ENCODE data around the gene TMED6. TPM values are rescaled to one million over a fixed set of nuclear protein-coding genes. Genes with fewer than 3 reads are reported as not detected.
"Not testable (repeated sequence)": the region's sequence is repeated elsewhere in the genome, so short reads cannot be mapped to it uniquely, and the experiment has no call there.

The TMED6 gene
- total RNA-seq, 2 donors from 2014 or later: not detected

DNA sequence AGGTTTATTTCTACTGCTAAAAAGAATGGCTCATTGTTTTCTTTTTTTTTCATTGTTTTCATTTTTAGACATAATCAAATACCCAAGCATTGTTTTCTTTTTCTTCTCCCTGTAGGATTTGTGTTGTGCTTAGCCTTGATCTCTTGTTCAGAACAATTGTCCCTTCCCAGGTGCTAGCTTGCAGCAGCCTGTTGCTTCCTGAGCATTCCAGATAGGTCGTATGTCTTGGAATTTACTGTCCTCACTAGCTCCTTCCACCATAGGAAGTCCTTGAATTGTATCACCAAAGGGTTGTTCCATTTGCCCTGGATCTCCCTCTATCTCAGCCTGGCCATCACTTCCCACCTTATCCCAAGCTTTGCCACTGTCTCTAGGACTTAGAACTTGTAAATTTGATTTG is 50.4 kb downstream of the TMED6 start:
- no peak overlapping the region for H3K27ac ChIP-seq
- H3K27me3 ChIP-seq: no peaks in the 10 kb centered on the region
- H3K36me3 ChIP-seq: peaks cover 17% of the 10 kb centered on the region

DNA sequence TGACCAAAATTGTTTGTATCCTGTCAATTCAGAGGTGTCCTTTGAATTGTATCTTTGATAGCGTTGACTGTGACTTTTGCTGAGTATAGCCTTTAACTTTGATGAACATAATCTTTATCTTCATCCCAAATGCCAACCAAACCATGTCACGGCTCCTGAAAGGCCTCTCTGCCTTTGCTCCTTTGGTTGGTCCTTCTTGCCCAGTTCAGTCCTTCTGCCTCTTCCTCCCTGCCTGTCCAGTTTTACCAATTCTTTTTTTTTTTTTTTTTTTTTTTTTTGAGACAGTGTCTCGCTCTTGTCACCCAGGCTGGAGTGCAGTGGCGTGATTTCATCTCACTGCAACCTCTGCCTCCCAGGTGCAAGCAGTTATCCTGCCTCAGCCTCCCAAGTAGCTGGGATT is 53.3 kb downstream of the TMED6 start:
- no peaks in the 10 kb centered on the region for H3K4me1 ChIP-seq
- H3K36me3 ChIP-seq: peaks cover 17% of the 10 kb centered on the region
- no peak overlapping the region for H3K27ac ChIP-seq
- TF ChIP-seq, protein P1, sequence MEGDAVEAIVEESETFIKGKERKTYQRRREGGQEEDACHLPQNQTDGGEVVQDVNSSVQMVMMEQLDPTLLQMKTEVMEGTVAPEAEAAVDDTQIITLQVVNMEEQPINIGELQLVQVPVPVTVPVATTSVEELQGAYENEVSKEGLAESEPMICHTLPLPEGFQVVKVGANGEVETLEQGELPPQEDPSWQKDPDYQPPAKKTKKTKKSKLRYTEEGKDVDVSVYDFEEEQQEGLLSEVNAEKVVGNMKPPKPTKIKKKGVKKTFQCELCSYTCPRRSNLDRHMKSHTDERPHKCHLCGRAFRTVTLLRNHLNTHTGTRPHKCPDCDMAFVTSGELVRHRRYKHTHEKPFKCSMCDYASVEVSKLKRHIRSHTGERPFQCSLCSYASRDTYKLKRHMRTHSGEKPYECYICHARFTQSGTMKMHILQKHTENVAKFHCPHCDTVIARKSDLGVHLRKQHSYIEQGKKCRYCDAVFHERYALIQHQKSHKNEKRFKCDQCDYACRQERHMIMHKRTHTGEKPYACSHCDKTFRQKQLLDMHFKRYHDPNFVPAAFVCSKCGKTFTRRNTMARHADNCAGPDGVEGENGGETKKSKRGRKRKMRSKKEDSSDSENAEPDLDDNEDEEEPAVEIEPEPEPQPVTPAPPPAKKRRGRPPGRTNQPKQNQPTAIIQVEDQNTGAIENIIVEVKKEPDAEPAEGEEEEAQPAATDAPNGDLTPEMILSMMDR (IDR thresholded peaks at IDR 0.05): no peak
- DNase-seq (ENCODE audit: low spot score): no peak
- H3K4me3 ChIP-seq: no peak overlapping the region
- H3K9me3 ChIP-seq: no peaks in the 10 kb centered on the region
- no peaks in the 10 kb centered on the region for H3K27me3 ChIP-seq

More for the DNA sequence above, 50.4 kb downstream of the TMED6 start:
- TF ChIP-seq, protein P1 (IDR thresholded peaks at IDR 0.05): no peak
- no peak overlapping the region for H3K4me3 ChIP-seq
- no peak for DNase-seq (ENCODE audit: low spot score)
- no peaks in the 10 kb centered on the region for H3K4me1 ChIP-seq
- H3K9me3 ChIP-seq: no peaks in the 10 kb centered on the region

DNA sequence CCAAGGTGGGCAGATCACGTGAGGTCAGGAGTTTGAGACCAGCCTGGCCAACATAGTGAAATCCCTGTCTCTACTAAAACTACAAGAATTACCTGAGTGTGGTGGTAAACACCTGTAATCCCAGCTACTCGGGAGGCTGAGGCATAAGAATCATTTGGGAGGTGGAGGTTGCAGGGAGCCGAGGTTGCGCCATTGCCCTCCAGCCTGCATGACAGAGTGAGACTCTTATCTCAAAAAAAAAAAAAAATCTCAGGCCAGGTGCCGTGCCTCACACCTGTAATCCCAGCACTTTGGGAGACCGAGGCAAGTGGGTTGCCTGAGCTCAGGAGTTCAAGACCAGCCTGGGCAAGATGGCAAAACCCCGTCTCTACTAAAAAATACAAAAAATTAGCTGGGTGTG is 54.8 kb downstream of the TMED6 start:
- not testable (repeated sequence) for H3K4me1 ChIP-seq; DNase-seq (ENCODE audit: low spot score); H3K27me3 ChIP-seq; H3K9me3 ChIP-seq; H3K4me3 ChIP-seq; H3K27ac ChIP-seq
- H3K36me3 ChIP-seq: peaks cover 17% of the 10 kb centered on the region

DNA sequence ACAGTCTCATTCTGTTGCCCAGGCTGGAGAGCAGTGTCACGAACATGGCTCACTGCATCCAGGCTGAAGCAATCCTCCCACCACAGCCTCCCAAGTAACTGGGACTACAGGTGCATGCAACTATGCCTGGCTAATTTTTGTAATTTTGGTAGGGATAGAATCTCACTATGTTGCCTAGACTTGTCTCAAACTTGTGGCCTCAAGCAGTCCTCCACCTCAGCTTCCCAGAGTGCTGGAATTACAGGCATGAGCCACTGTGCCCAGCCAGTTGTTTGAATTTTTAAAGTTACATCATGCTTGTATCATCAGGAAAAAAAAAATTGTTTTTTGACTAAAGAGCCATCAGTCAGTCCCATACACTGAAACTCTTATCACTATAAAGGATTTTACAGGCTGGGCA is 57.5 kb downstream of the TMED6 start:
- H3K4me1 ChIP-seq: no peaks in the 10 kb centered on the region
- TF ChIP-seq, protein P1 (IDR thresholded peaks at IDR 0.05): no peak
- H3K9me3 ChIP-seq: no peaks in the 10 kb centered on the region

DNA sequence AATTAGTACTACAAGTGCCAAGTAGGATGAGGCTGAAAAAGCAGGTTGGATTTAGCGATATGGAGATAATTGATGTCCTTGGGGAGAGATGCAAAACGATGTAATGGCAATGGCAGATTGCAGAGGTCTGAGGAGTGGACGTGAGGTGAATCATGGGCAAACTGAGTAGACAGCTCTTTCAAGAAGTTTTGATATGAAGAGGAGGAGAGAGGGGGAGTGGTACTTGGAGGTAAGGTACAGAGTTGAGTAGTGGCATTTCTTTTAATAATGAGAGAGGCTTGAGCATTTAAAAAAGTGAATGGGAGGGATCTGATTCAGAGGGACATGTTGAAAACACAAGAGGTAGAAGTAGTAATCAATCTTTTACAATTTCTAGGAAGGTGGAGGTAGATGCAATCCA is 58.2 kb downstream of the TMED6 start:
- Histone ChIP-seq H3K36me3 (no peaks in the 10 kb centered on the region), H3K27me3 (no peaks in the 10 kb centered on the region), H3K4me1 (no peaks in the 10 kb centered on the region), H3K27ac (no peak overlapping the region), H3K4me3 (no peak overlapping the region), H3K9me3 (no peaks in the 10 kb centered on the region)
- no peak for DNase-seq (ENCODE audit: low spot score)
- TF ChIP-seq, protein P1 (IDR thresholded peaks at IDR 0.05): no peak

More for the DNA sequence above, 57.5 kb downstream of the TMED6 start:
- DNase-seq (ENCODE audit: low spot score): no peak
- Histone ChIP-seq H3K4me3 (no peak overlapping the region), H3K36me3 (no peaks in the 10 kb centered on the region), H3K27me3 (no peaks in the 10 kb centered on the region), H3K27ac (no peak overlapping the region)

Other genes starting within 250 kb of the TMED6 start
- under 1 TPM; 0.11 to 0.28 TPM for gene HAS3, start 246.1 kb downstream of the TMED6 start, total RNA-seq
- gene CHTF8, start 219.2 kb downstream of the TMED6 start, total RNA-seq: 10 to 100 TPM; 49.4 to 60.5 TPM
- 10 to 100 TPM; 11.4 to 29.6 TPM for gene UTP4, start 219.1 kb downstream of the TMED6 start, total RNA-seq
- gene SNTB2, start 164.6 kb downstream of the TMED6 start, total RNA-seq: 10 to 100 TPM; 12.3 to 35.1 TPM
- gene VPS4A, start 40.4 kb downstream of the TMED6 start, total RNA-seq: 10 to 100 TPM; 25.4 to 36.4 TPM
- gene PDF, start 21.2 kb downstream of the TMED6 start, total RNA-seq: 10 to 100 TPM; 11.8 to 12.8 TPM
- gene COG8, start 12.2 kb downstream of the TMED6 start, total RNA-seq: 10 to 100 TPM; 24.4 to 31.8 TPM
- 1 to 10 TPM; 5.9 to 6.6 TPM for gene NIP7, start 12.0 kb downstream of the TMED6 start, total RNA-seq
- 10 to 100 TPM; 17.1 to 19.2 TPM for gene TERF2, start 34.2 kb upstream of the TMED6 start, total RNA-seq
- 10 to 100 TPM; 29.4 to 31.9 TPM for gene CYB5B, start 72.8 kb upstream of the TMED6 start, total RNA-seq
- 10 to 100 TPM; 16.4 to 22.6 TPM for gene NFAT5, start 214.2 kb upstream of the TMED6 start, total RNA-seq